Measurements from ENCODE around the gene LRRC63. TPM values are rescaled to one million over a fixed set of nuclear protein-coding genes. Genes with fewer than 3 reads are reported as not detected.

LRRC63 gene
- total RNA-seq, 6 donors from 2014 or later = 0.33 to 3.1 (median 0.66) TPM; not detected in 1

DNA sequence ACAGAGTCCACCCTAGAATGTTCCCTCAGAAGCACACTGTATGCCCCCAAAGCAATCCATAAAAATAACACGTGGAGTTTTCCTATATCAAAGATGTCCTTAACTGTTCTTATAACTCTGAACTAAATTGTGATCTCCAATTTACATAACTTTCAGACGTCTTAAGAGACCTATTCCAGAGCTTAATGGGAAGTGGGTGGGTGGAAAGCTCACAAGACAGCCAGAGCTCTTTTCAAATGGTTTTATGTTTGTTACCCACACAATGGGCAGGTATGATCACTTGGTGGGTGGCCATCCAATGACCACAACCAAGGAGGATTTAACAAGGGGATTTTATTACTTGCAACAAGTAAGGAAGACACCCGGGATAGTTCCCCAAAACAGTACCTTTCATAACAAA is 81.7 kb downstream of the LRRC63 start:
- no peak for TF ChIP-seq POLR2AphosphoS5 (IDR thresholded peaks at IDR 0.05)
- TF ChIP-seq EP300 (IDR thresholded peaks at IDR 0.05) = no peak
- no peak for TF ChIP-seq CTCF (IDR thresholded peaks at IDR 0.05)
- TF ChIP-seq POLR2A (IDR thresholded peaks at IDR 0.05) = no peak
- Histone ChIP-seq H3K36me3 (no peaks in the 10 kb centered on the region), H3K9me3 (no peaks in the 10 kb centered on the region), H3K4me1 (peaks cover 12 to 26% (median 16%) of the 10 kb centered on the region in 4 donors), H3K27ac (no peak overlapping the region), H3K4me3 (no peak overlapping the region), H3K27me3 (no peaks in the 10 kb centered on the region)
- 73 to 82% methylated on average over 3 of the region's 3 CpGs for WGBS, 2 donors
- ATAC-seq (ENCODE audit: low FRiP score in 2 of 2) (no peak), DNase-seq (no peak)

GRCh38 chr13:46295491-46296114 is 83.9 kb downstream of the LRRC63 start:
- Histone ChIP-seq H3K27me3 (no peaks in the 10 kb centered on the region), H3K27ac (peak overlapping the region; percentile 57 to 82 (median 75)), H3K4me3 (no peak overlapping the region), H3K36me3 (no peaks in the 10 kb centered on the region), H3K9me3 (no peaks in the 10 kb centered on the region), H3K4me1 (peaks cover 12 to 20% (median 15%) of the 10 kb centered on the region in 4 donors)
- TF ChIP-seq POLR2AphosphoS5 (IDR thresholded peaks at IDR 0.05) (peak; percentile 85 to 91), EP300 (IDR thresholded peaks at IDR 0.05) (peak in 3 of 4 donors; percentile 3 to 76 (median 21)), POLR2A (IDR thresholded peaks at IDR 0.05) (peak in 1 of 4 donors; percentile 30), CTCF (IDR thresholded peaks at IDR 0.05) (no peak)
- ATAC-seq (ENCODE audit: low FRiP score in 2 of 2) (peak; percentile 78 to 79), DNase-seq (peak in 1 of 2 donors; percentile 63)
- 42 to 51% methylated on average over 7 of the region's 7 CpGs for WGBS, 2 donors

- peak overlapping the region; percentile 57 to 82 (median 75) for H3K27ac ChIP-seq
- WGBS, 2 donors = 66 to 72% methylated on average over 3 of the region's 3 CpGs
- TF ChIP-seq POLR2AphosphoS5 (IDR thresholded peaks at IDR 0.05) (no peak), POLR2A (IDR thresholded peaks at IDR 0.05) (peak in 1 of 4 donors; percentile 2)
Observed at GRCh38 chr13:46296115-46296822, 84.5 kb downstream of the LRRC63 start.

DNA sequence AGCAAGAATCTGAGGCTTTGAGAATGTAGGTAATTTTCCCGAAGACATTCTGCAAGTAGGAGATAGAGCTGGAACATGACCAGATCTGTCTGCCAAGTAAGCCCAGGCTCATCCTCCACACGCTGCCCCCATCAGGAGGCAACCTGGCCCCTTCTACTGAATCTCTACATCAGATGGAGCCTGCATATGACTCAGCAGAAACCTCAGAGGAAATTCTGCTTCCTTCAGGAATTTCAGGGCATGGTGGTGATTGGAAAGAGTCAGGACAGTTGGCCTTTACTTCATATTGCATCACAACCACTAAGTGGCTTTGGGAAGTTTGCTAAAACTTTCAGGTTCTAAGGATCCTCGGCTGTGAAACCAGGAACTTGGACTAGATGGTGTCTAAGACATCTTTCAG is 85.2 kb downstream of the LRRC63 start:
- H3K4me1 ChIP-seq = peaks cover 12 to 20% (median 15%) of the 10 kb centered on the region in 4 donors
- H3K9me3 ChIP-seq = peaks cover 0 to 4% (median 0%) of the 10 kb centered on the region in 4 donors
- no peaks in the 10 kb centered on the region for H3K36me3 ChIP-seq
- H3K27me3 ChIP-seq = no peaks in the 10 kb centered on the region
- TF ChIP-seq CTCF (IDR thresholded peaks at IDR 0.05) (no peak), EP300 (IDR thresholded peaks at IDR 0.05) (no peak), POLR2AphosphoS5 (IDR thresholded peaks at IDR 0.05) (no peak), POLR2A (IDR thresholded peaks at IDR 0.05) (no peak)
- WGBS, 2 donors = 37 to 39% methylated on average over 3 of the region's 3 CpGs
- ATAC-seq (ENCODE audit: low FRiP score in 2 of 2) = peak; percentile 31 to 65
- DNase-seq = no peak
- peak overlapping the region; percentile 57 to 82 (median 75) for H3K27ac ChIP-seq
- no peak overlapping the region for H3K4me3 ChIP-seq

More at GRCh38 chr13:46296115-46296822, 84.5 kb downstream of the LRRC63 start:
- peaks cover 12 to 20% (median 15%) of the 10 kb centered on the region in 4 donors for H3K4me1 ChIP-seq
- DNase-seq (no peak), ATAC-seq (ENCODE audit: low FRiP score in 2 of 2) (peak; percentile 61 to 85)
- H3K4me3 ChIP-seq = no peak overlapping the region
- H3K27me3 ChIP-seq = no peaks in the 10 kb centered on the region
- no peaks in the 10 kb centered on the region for H3K36me3 ChIP-seq
- no peaks in the 10 kb centered on the region for H3K9me3 ChIP-seq

DNA sequence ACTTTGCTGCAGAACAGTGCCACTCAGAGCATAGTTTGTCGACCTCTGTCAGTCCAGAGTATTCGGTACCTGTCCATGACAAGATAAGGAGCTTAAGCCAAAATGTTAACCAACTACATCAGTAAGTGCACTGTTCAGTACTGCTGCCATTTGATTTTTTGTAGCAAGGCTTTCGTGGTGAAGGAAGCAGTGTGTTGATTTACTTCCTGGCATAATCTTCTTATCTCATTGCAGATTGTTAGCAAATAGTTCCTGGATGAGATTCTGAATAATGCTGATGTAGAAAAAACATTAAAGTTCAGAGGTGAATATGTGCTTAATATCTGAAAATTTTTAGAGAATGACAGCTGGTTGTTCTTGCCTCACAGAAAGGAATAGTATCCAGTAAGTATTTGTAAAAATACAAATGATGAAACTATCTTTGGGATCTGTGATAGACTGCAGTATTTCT is 85.7 kb downstream of the LRRC63 start:
- no peak for ATAC-seq (ENCODE audit: low FRiP score in 2 of 2)
- Histone ChIP-seq H3K4me1 (peaks cover 12 to 20% (median 15%) of the 10 kb centered on the region in 4 donors), H3K27ac (peak overlapping the region; percentile 14 to 82 (median 75))

More for the DNA sequence above, 85.7 kb downstream of the LRRC63 start:
- Histone ChIP-seq H3K36me3 (no peaks in the 10 kb centered on the region), H3K27me3 (no peaks in the 10 kb centered on the region), H3K9me3 (peaks cover 0 to 4% (median 0%) of the 10 kb centered on the region in 4 donors), H3K4me3 (no peak overlapping the region)
- no peak for DNase-seq
- WGBS, 2 donors = 31 to 37% methylated on average over 3 of the region's 3 CpGs
- TF ChIP-seq POLR2AphosphoS5 (IDR thresholded peaks at IDR 0.05) (no peak), EP300 (IDR thresholded peaks at IDR 0.05) (no peak), CTCF (IDR thresholded peaks at IDR 0.05) (no peak)

All from upper lobe of left lung (tissue), 6 donors.